Neural cell (in vitro differentiated cells): ENCODE results near the gene ANKRD34B. TPM values are rescaled to one million over a fixed set of nuclear protein-coding genes. Genes with fewer than 3 reads are reported as not detected.

ENCODE experiments used
- H2AFZ ChIP-seq: fragments of 200-600, 300-800 bp; sonication (generic), shearing (Covaris generic); 2 replicates; pipeline ENCODE4 v1.6.0; 2014; ENCODE audit warnings: low read depth, mild to moderate bottlenecking, antibody characterized with exemption, low read length, moderate library complexity
- H3F3A ChIP-seq: fragments of 200-600 bp; shearing (Covaris generic); 2 replicates; pipeline ENCODE4 v1.6.1; 2016; ENCODE audit warnings: mild to moderate bottlenecking, moderate library complexity, mixed read lengths, antibody characterized with exemption, low read length; ENCODE audit not compliant: insufficient read depth, poor library complexity, severe bottlenecking
- H3K27ac ChIP-seq: fragments of 200-600, 300-800 bp; sonication (generic), shearing (Covaris generic); 2 replicates; pipeline ENCODE4 v1.5.1; 2014; ENCODE audit warnings: mild to moderate bottlenecking, low read length, moderate library complexity
- H3K27me3 ChIP-seq: fragments of 300-800, 200-600 bp; sonication (generic), shearing (Covaris generic); 2 replicates; pipeline ENCODE4 v1.6.0; 2014; ENCODE audit warnings: mild to moderate bottlenecking, low read depth, low read length, moderate library complexity; ENCODE audit not compliant: insufficient read depth
- H3K36me3 ChIP-seq: fragments of 300-800, 200-600 bp; sonication (generic), shearing (Covaris generic); 2 replicates; pipeline ENCODE4 v1.5.1; 2014; ENCODE audit warnings: mild to moderate bottlenecking, antibody characterized with exemption, low read length, moderate library complexity; ENCODE audit not compliant: insufficient read depth
- H3K4me2 ChIP-seq: fragments of 300-800, 200-600 bp; sonication (generic), shearing (Covaris generic); 2 replicates; pipeline ENCODE4 v1.6.0; 2014; ENCODE audit warnings: mild to moderate bottlenecking, low read length
- H3K4me3 ChIP-seq: fragments of 300-800, 200-600 bp; sonication (generic), shearing (Covaris generic); 2 replicates; pipeline ENCODE4 v1.5.1; 2014; ENCODE audit warnings: mild to moderate bottlenecking, low read length, moderate library complexity
- H3K79me2 ChIP-seq: fragments of 200-600 bp; shearing (Covaris generic); replicated peaks from 2 replicates; pipeline ENCODE4 v1.6.0; 2014; ENCODE audit warnings: mild to moderate bottlenecking, low read length, moderate library complexity; ENCODE audit not compliant: insufficient read depth
- H3K9ac ChIP-seq: fragments of 300-800, 200-600 bp; sonication (generic), shearing (Covaris generic); 2 replicates; pipeline ENCODE4 v1.6.1; 2016; ENCODE audit warnings: mild to moderate bottlenecking, low read length, mixed read lengths
- H3K9me2 ChIP-seq: fragments of 200-600 bp; shearing (Covaris generic); 2 replicates; pipeline ENCODE4 v1.6.1; 2016; ENCODE audit warnings: mild to moderate bottlenecking, low read length, mixed read lengths; ENCODE audit not compliant: insufficient read depth
- H3K9me3 ChIP-seq: fragments of 200-600, 300-800 bp; sonication (generic), shearing (Covaris generic); 2 replicates; pipeline ENCODE4 v1.6.1; 2016; ENCODE audit warnings: mild to moderate bottlenecking, mixed run types, low read length, moderate library complexity, mixed read lengths
- H4K20me1 ChIP-seq: fragments of 200-600 bp; shearing (Covaris generic); 2 replicates; pipeline ENCODE4 v1.6.1; 2016; ENCODE audit warnings: mild to moderate bottlenecking, mixed run types; ENCODE audit not compliant: insufficient read depth
- CTCF ChIP-seq: fragments of 450-650 bp; IDR thresholded peaks from 2 replicates; pipeline ENCODE4 v1.5.1; 2014; ENCODE audit warnings: antibody characterized with exemption, mild to moderate bottlenecking, moderate library complexity; ENCODE audit not compliant: poor library complexity, severe bottlenecking
- EP300 ChIP-seq: fragments of 450-650 bp; conservative IDR thresholded peaks from 2 replicates; pipeline ENCODE4 v1.6.1; 2014; ENCODE audit warnings: antibody characterized with exemption, mild to moderate bottlenecking, moderate library complexity; ENCODE audit not compliant: poor library complexity, severe bottlenecking
- EZH2 ChIP-seq: fragments of 200-600, 300-800 bp; shearing (Covaris generic), sonication (generic); IDR thresholded peaks from 2 replicates; pipeline ENCODE4 v1.6.1; 2014; ENCODE audit warnings: antibody characterized with exemption, low read length, borderline replicate concordance, mild to moderate bottlenecking; ENCODE audit not compliant: insufficient read depth, poor library complexity, severe bottlenecking
- MXI1 ChIP-seq: fragments of 450-650 bp; conservative IDR thresholded peaks from 2 replicates; pipeline ENCODE4 v1.6.1; 2014; ENCODE audit warnings: antibody characterized with exemption, mild to moderate bottlenecking; ENCODE audit not compliant: poor library complexity, severe bottlenecking
- POLR2AphosphoS5 ChIP-seq: IDR thresholded peaks from 2 replicates; pipeline ENCODE4 v1.6.1; 2012
- RAD21 ChIP-seq: fragments of 450-650 bp; conservative IDR thresholded peaks from 2 replicates; pipeline ENCODE4 v1.6.1; 2014; ENCODE audit warnings: antibody characterized with exemption, mild to moderate bottlenecking, moderate library complexity
- SMC3 ChIP-seq: fragments of 450-650 bp; conservative IDR thresholded peaks from 2 replicates; pipeline ENCODE4 v1.6.1; 2014; ENCODE audit warnings: antibody characterized with exemption, mild to moderate bottlenecking, moderate library complexity; ENCODE audit not compliant: poor library complexity
- TAF1 ChIP-seq: IDR thresholded peaks from 2 replicates; pipeline ENCODE4 v1.6.1; 2012; ENCODE audit warnings: low read depth
- polyA plus RNA-seq: library from polyadenylated mRNA; depleted of rRNA; stranded (reverse); fragments of >200 nt; gene quantifications from 2 replicates; pipeline ENCODE4 v1.2.3, GENCODE V29; 2014
- small RNA-seq, 3 experiments: library from RNA; depleted of rRNA; stranded (forward); fragments of <200 nt; gene quantifications; one replicate each; pipeline ENCODE3, GENCODE V24; 2012
- TF ChIP-seq, protein P1 (sequence below): IDR thresholded peaks from 2 replicates; pipeline ENCODE4 v1.6.1; 2012; ENCODE audit warnings: borderline replicate concordance

Gene ANKRD34B
- polyA plus RNA-seq, 1 donor from 2014 or later: 0.32 TPM

- H3K27me3 ChIP-seq: no peaks in the 10 kb centered on the region
- no peaks in the 10 kb centered on the region for H3K36me3 ChIP-seq
- no peak overlapping the region for H3K4me2 ChIP-seq
- no peak overlapping the region for H3K27ac ChIP-seq
- no peaks in the 10 kb centered on the region for H3K9me3 ChIP-seq
- TF ChIP-seq POLR2AphosphoS5: no peak
- no peak for TF ChIP-seq TAF1
- no peak for TF ChIP-seq RAD21
- TF ChIP-seq, protein P1, sequence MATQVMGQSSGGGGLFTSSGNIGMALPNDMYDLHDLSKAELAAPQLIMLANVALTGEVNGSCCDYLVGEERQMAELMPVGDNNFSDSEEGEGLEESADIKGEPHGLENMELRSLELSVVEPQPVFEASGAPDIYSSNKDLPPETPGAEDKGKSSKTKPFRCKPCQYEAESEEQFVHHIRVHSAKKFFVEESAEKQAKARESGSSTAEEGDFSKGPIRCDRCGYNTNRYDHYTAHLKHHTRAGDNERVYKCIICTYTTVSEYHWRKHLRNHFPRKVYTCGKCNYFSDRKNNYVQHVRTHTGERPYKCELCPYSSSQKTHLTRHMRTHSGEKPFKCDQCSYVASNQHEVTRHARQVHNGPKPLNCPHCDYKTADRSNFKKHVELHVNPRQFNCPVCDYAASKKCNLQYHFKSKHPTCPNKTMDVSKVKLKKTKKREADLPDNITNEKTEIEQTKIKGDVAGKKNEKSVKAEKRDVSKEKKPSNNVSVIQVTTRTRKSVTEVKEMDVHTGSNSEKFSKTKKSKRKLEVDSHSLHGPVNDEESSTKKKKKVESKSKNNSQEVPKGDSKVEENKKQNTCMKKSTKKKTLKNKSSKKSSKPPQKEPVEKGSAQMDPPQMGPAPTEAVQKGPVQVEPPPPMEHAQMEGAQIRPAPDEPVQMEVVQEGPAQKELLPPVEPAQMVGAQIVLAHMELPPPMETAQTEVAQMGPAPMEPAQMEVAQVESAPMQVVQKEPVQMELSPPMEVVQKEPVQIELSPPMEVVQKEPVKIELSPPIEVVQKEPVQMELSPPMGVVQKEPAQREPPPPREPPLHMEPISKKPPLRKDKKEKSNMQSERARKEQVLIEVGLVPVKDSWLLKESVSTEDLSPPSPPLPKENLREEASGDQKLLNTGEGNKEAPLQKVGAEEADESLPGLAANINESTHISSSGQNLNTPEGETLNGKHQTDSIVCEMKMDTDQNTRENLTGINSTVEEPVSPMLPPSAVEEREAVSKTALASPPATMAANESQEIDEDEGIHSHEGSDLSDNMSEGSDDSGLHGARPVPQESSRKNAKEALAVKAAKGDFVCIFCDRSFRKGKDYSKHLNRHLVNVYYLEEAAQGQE: no peak
- no peak for TF ChIP-seq SMC3
- no peak for TF ChIP-seq EZH2
- no peak for TF ChIP-seq EP300
- TF ChIP-seq MXI1: no peak
- no peak for TF ChIP-seq CTCF
- no peak overlapping the region for H3K4me3 ChIP-seq
- H2AFZ ChIP-seq: no peak overlapping the region
- no peaks in the 10 kb centered on the region for H3K9me2 ChIP-seq
- H3F3A ChIP-seq: no peaks in the 10 kb centered on the region
- H3K9ac ChIP-seq: no peak overlapping the region
- no peaks in the 10 kb centered on the region for H3K79me2 ChIP-seq
- H4K20me1 ChIP-seq: no peaks in the 10 kb centered on the region
These were observed 62.4 kb downstream of the ANKRD34B start for GRCh38 chr5:80507663-80508062.

Small RNAs within 50 kb of the gene (small RNA-seq; reads per million reads assigned to genes)
- gene DBIP2: 0 reads per million in 3 experiments

Other genes starting within 250 kb of the ANKRD34B start
- 74.7 and 75.8 TPM in 2 replicates for gene ZFYVE16, start 162.2 kb downstream of the ANKRD34B start, polyA plus RNA-seq
- gene FAM151B, start 82.2 kb downstream of the ANKRD34B start, polyA plus RNA-seq: 3.3 and 5.3 TPM in 2 replicates
- gene MSH3, start 84.4 kb upstream of the ANKRD34B start, polyA plus RNA-seq: 7.0 and 9.8 TPM in 2 replicates
- 17.0 and 21.2 TPM in 2 replicates for gene DHFR, start 84.7 kb upstream of the ANKRD34B start, polyA plus RNA-seq